Neural progenitor cell (in vitro differentiated cells): ENCODE data around the gene ZNF462.

Experiments used
- EZH2phosphoT487 ChIP-seq: fragments of 200-600 bp; sonication (generic); IDR thresholded peaks from 2 replicates; pipeline ENCODE4 v1.6.1; 2017; ENCODE audit warnings: antibody characterized with exemption
- TF ChIP-seq, protein P1 (sequence below): fragments of 200-600 bp; sonication (generic); IDR thresholded peaks from 2 replicates; pipeline ENCODE4 v1.5.1; 2017; ENCODE audit warnings: antibody characterized with exemption, mild to moderate bottlenecking

DNA sequence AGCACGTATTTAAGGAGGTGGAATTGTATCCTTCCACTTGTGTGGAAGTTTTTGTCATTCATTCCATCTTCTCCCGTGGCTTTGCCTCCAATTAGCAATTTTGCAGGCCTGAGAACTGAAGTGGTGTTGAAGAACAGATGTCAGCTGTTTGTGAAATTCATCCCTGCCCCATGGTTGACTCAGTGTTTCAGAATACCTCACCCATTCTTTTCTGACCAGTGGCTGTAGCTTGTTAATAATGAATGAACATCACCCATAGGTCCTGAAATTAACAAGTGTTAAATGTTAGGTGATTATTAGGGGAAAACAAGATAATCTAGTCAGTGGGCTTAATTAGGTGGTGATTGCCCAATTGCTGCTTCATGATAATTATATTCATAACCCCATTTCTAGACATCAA, 11.7 kb downstream of the ZNF462 start:
- TF ChIP-seq, protein P1, sequence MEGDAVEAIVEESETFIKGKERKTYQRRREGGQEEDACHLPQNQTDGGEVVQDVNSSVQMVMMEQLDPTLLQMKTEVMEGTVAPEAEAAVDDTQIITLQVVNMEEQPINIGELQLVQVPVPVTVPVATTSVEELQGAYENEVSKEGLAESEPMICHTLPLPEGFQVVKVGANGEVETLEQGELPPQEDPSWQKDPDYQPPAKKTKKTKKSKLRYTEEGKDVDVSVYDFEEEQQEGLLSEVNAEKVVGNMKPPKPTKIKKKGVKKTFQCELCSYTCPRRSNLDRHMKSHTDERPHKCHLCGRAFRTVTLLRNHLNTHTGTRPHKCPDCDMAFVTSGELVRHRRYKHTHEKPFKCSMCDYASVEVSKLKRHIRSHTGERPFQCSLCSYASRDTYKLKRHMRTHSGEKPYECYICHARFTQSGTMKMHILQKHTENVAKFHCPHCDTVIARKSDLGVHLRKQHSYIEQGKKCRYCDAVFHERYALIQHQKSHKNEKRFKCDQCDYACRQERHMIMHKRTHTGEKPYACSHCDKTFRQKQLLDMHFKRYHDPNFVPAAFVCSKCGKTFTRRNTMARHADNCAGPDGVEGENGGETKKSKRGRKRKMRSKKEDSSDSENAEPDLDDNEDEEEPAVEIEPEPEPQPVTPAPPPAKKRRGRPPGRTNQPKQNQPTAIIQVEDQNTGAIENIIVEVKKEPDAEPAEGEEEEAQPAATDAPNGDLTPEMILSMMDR, result no peak
- TF ChIP-seq EZH2phosphoT487, result no peak
